Esophagus squamous epithelium (tissue), 5 donors: ENCODE measurements around the gene SLC29A4. TPM values are rescaled to one million over a fixed set of nuclear protein-coding genes. Genes with fewer than 3 reads are reported as not detected.
"Not testable (repeated sequence)": the region's sequence is repeated elsewhere in the genome, so short reads cannot be mapped to it uniquely, and the experiment has no call there.

Experiments
- DNase-seq: peaks from one replicate; lab custom pipeline; 2025; lab: John Stamatoyannopoulos, UW
- H3K27ac ChIP-seq, 4 donors: fragments of 200-600 bp; sonication (generic); one replicate each; pipeline ENCODE4 v1.5.1; 2016 to 2019; ENCODE audit warnings: mild to moderate bottlenecking in 1 of 4
- H3K27me3 ChIP-seq, 4 donors: fragments of 200-600 bp; sonication (generic); 1 replicate in 3 of 4; 2 replicates in 1 of 4; pipeline versions ENCODE4 v1.5.1 to v1.6.0; 2017 to 2021; ENCODE audit warnings: antibody characterized with exemption in 1 of 4
- H3K36me3 ChIP-seq, 3 donors: fragments of 200-600 bp; sonication (generic); one replicate each; pipeline ENCODE4 v1.5.1; 2016 to 2019
- H3K4me1 ChIP-seq, 3 donors: fragments of 200-600 bp; sonication (generic); one replicate each; pipeline ENCODE4 v1.5.1; 2017 to 2019
- H3K4me3 ChIP-seq, 4 donors: fragments of 200-600 bp; sonication (generic); 1 replicate in 3 of 4; 2 replicates in 1 of 4; pipeline ENCODE4 v1.5.1; 2016 to 2019; ENCODE audit warnings: mild to moderate bottlenecking in 2 of 4, moderate library complexity in 1 of 4
- H3K9me3 ChIP-seq, 3 donors: fragments of 200-600 bp; sonication (generic); one replicate each; pipeline ENCODE4 v1.5.1; 2016 to 2019
- POLR2A ChIP-seq, 4 donors: fragments of 450-650 bp; IDR thresholded peaks; one replicate each; pipeline ENCODE4 v1.6.1; 2017; ENCODE audit warnings: antibody characterized with exemption in 4 of 4, mild to moderate bottlenecking in 4 of 4, moderate library complexity in 3 of 4
- WGBS, 2 donors: methylation state at CpG; one replicate each; pipeline ENCODE4 v1.1.5; 2018; 5-methylcytosine and 5-hydroxymethylcytosine counted together
- intact Hi-C: fragments of 100-400 bp; cut with DNase I; formaldehyde crosslinking; loops from one replicate; pipeline ENCODE4 v1.15.0; 2022
- total RNA-seq, 4 donors: library from RNA; depleted of rRNA; stranded (reverse); fragments of >200 nt; gene quantifications; one replicate each; pipeline ENCODE4 v1.1.0, GENCODE V29; 2016
- TF ChIP-seq, protein P1 (sequence below), 6 experiments: fragments of 450-650 bp in 4 of 6; fragments of 200-600 bp in 2 of 6; sonication (generic) in 2 of 6; IDR thresholded peaks; one replicate each; pipeline ENCODE4 v1.5.1; 2016 to 2019; ENCODE audit warnings: antibody characterized with exemption in 6 of 6, mild to moderate bottlenecking in 4 of 6, moderate library complexity in 4 of 6
- donor health status: DM: yes; HTN: yes; CAD: no.

The SLC29A4 gene
- total RNA-seq, 4 donors from 2014 or later = 0.44 to 0.57 (median 0.53) TPM; not detected in 1

DNA sequence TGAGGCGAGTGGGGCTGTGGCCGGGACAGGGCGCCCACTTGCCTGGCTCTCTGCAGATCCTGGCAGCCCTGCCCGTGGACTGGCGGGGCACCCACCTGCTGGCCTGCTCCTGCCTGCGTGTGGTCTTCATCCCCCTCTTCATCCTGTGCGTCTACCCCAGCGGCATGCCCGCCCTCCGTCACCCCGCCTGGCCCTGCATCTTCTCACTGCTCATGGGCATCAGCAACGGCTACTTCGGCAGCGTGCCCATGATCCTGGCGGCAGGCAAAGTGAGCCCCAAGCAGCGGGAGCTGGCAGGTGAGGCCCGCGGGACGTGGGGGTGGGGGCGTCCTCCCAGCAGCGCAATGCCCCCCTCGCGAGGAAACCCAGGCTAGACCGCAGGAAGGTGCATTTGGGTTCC lies 17.6 kb downstream of the SLC29A4 start:
- DNase-seq = no peak
- WGBS, 2 donors = 72 to 78% methylated on average over 4 to 9 of the region's 24 CpGs
- intact Hi-C loops = no loop called here
- H3K36me3 ChIP-seq = no peaks in the 10 kb centered on the region
- peaks cover 0 to 32% (median 0%) of the 10 kb centered on the region in 4 donors for H3K27me3 ChIP-seq
- H3K4me1 ChIP-seq = peaks cover 6 to 13% (median 6%) of the 10 kb centered on the region in 3 donors
- no peaks in the 10 kb centered on the region for H3K9me3 ChIP-seq
- TF ChIP-seq, protein P1, sequence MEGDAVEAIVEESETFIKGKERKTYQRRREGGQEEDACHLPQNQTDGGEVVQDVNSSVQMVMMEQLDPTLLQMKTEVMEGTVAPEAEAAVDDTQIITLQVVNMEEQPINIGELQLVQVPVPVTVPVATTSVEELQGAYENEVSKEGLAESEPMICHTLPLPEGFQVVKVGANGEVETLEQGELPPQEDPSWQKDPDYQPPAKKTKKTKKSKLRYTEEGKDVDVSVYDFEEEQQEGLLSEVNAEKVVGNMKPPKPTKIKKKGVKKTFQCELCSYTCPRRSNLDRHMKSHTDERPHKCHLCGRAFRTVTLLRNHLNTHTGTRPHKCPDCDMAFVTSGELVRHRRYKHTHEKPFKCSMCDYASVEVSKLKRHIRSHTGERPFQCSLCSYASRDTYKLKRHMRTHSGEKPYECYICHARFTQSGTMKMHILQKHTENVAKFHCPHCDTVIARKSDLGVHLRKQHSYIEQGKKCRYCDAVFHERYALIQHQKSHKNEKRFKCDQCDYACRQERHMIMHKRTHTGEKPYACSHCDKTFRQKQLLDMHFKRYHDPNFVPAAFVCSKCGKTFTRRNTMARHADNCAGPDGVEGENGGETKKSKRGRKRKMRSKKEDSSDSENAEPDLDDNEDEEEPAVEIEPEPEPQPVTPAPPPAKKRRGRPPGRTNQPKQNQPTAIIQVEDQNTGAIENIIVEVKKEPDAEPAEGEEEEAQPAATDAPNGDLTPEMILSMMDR (IDR thresholded peaks at IDR 0.05) = no peak
- no peak for TF ChIP-seq POLR2A (IDR thresholded peaks at IDR 0.05)
- no peak overlapping the region for H3K4me3 ChIP-seq
- H3K27ac ChIP-seq = no peak overlapping the region

GRCh38 chr7:5302577-5302976 lies 19.8 kb downstream of the SLC29A4 start:
- H3K9me3 ChIP-seq = no peaks in the 10 kb centered on the region
- H3K27ac ChIP-seq = no peak overlapping the region
- no peak overlapping the region for H3K4me3 ChIP-seq
- H3K36me3 ChIP-seq = peaks cover 4 to 15% (median 4%) of the 10 kb centered on the region in 3 donors
- 52 to 62% methylated on average over 7 to 14 of the region's 25 CpGs for WGBS, 2 donors
- TF ChIP-seq, protein P1 (IDR thresholded peaks at IDR 0.05) = no peak
- no peak for TF ChIP-seq POLR2A (IDR thresholded peaks at IDR 0.05)
- intact Hi-C loops = no loop called here
- peaks cover 0 to 2% (median 0%) of the 10 kb centered on the region in 3 donors for H3K4me1 ChIP-seq
- DNase-seq = no peak
- peaks cover 0 to 11% (median 0%) of the 10 kb centered on the region in 4 donors for H3K27me3 ChIP-seq

DNA sequence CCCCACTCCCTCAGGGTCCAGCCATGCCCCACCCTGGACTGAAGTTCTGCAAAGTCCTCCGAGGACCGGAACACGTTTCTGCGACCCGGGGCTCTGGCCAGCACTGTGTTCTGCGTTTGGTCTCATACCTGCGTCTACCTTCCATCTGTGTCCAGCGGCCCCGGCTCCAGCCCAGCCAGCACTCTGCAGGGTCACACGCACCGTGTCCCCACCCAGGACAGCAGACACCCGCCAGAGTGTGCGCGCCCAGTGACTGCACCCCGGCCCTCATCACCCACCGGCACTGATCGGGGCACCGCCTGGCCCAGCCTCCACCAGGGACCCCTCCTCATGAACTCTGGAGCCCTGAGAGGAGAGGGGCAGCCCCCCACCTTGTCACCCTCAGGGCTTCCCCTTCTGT lies 20.3 kb downstream of the SLC29A4 start:
- 72% methylated on average over 6 of the region's 18 CpGs; no CpG with 5 or more reads in 1 of the 2 donors for WGBS, 2 donors
- peaks cover 8 to 20% (median 9%) of the 10 kb centered on the region in 3 donors for H3K36me3 ChIP-seq
- H3K27ac ChIP-seq = no peak overlapping the region
- H3K27me3 ChIP-seq = peaks cover 0 to 6% (median 0%) of the 10 kb centered on the region in 4 donors
- DNase-seq = no peak
- no peak overlapping the region for H3K4me3 ChIP-seq
- no peaks in the 10 kb centered on the region for H3K4me1 ChIP-seq
- no peak for TF ChIP-seq POLR2A (IDR thresholded peaks at IDR 0.05)
- TF ChIP-seq, protein P1 (IDR thresholded peaks at IDR 0.05) = no peak
- intact Hi-C loops = no loop called here
- no peaks in the 10 kb centered on the region for H3K9me3 ChIP-seq

DNA sequence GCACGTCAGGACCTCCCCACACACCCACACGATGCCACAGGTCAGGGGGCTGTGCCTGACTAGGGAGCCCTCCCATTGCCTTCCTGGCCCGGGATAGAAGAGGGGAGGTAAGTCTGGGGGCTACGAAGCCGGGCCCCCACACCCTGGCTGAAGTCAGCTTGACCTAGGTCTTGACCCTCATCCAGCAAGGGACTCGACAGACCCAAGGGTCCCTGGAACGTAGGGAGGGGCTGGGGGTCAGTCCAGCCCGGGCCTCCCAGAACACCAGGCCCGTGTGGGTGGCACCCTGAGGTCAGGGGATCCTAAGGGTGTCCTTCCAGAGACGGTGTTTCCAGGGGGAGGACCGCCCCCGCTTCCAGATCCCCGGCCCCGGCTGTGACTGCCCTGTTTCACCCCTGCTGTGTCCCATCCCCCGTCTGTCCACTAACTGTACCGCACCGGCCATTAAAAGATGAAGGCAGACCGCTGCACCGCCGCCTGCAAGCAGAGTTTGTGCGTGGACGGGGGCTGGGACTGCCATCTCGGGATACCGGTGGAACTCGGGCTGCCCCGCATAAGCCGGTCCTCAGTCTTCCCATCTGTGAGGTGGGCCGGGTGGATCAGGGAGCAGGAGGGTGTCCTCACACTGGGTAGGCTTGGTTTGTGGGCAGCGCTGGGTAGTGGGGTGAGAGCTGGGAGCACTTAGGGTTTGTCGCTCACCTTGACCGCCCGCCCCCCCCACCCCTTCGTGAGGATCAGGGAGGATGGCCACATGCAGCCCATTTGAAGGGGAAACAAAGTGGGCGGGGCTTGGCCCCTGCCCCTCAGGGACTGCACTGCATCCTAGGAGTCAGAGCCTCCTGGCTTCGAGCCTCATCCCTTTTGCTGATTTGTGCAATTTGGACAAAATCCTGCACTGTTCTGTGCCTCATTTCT lies 21.1 kb downstream of the SLC29A4 start:
- no peak overlapping the region for H3K27ac ChIP-seq
- DNase-seq = no peak
- 59 to 60% methylated on average over 8 to 26 of the region's 35 CpGs for WGBS, 2 donors
- no peaks in the 10 kb centered on the region for H3K4me1 ChIP-seq
- TF ChIP-seq, protein P1 (IDR thresholded peaks at IDR 0.05) = no peak
- TF ChIP-seq POLR2A (IDR thresholded peaks at IDR 0.05) = no peak
- intact Hi-C loops = no loop called here
- peaks cover 0 to 3% (median 0%) of the 10 kb centered on the region in 4 donors for H3K27me3 ChIP-seq
- H3K9me3 ChIP-seq = no peaks in the 10 kb centered on the region
- H3K36me3 ChIP-seq = peaks cover 12 to 28% (median 12%) of the 10 kb centered on the region in 3 donors
- H3K4me3 ChIP-seq = no peak overlapping the region

GRCh38 chr7:5305050-5305449 lies 22.3 kb downstream of the SLC29A4 start:
- H3K4me3 ChIP-seq, intact Hi-C loops, H3K27me3 ChIP-seq, DNase-seq, H3K27ac ChIP-seq, H3K4me1 ChIP-seq, H3K9me3 ChIP-seq: not testable (repeated sequence)
- WGBS, 2 donors = 47% methylated on average over 7 of the region's 9 CpGs; no CpG with 5 or more reads in 1 of the 2 donors
- peaks cover 17 to 40% (median 20%) of the 10 kb centered on the region in 3 donors for H3K36me3 ChIP-seq

- H3K4me1 ChIP-seq, H3K9me3 ChIP-seq, DNase-seq, H3K27ac ChIP-seq, intact Hi-C loops, H3K4me3 ChIP-seq, H3K27me3 ChIP-seq: not testable (repeated sequence)
- peaks cover 36 to 64% (median 42%) of the 10 kb centered on the region in 3 donors for H3K36me3 ChIP-seq
- WGBS, 2 donors = 90 to 94% methylated on average over 10 to 18 of the region's 39 CpGs
Measured at GRCh38 chr7:5307221-5308142, 24.7 kb downstream of the SLC29A4 start.
